Breast epithelium (tissue), 3 donors: Measurements from ENCODE around the gene STARD9.

ENCODE experiments used
- POLR2A ChIP-seq: fragments of 450-650 bp; IDR thresholded peaks from one replicate; pipeline ENCODE4 v1.6.1; 2016; ENCODE audit warnings: antibody characterized with exemption, mild to moderate bottlenecking, moderate library complexity
- POLR2AphosphoS5 ChIP-seq, 3 donors: sonication (generic); formaldehyde crosslinking; IDR thresholded peaks; one replicate each; pipeline ENCODE4 v1.6.1; 2017; ENCODE audit warnings: antibody characterized with exemption in 3 of 3
- TF ChIP-seq, protein P1 (sequence below), 3 donors: fragments of 450-650 bp; IDR thresholded peaks; one replicate each; pipeline ENCODE4 v1.5.1; 2016 to 2017; ENCODE audit warnings: antibody characterized with exemption in 3 of 3, mild to moderate bottlenecking in 3 of 3, moderate library complexity in 3 of 3

DNA sequence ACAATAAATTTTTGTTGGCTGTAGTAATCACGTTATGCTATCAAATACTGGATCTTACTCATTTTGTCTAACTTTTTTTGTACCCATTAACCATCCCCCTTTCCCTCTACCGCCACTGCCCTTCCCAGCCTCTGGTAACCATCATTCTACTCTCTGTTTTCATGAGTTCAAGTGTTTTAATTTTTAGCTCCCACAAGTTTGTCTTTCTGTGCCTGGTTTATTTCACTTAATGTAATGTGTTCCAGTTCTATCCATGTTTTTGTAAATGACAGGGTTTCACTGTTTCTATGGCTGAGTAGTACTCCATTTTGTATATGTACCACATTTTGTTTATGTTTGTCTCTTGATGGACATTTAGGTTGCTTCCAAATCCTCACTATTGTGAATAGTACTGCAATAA lies 52.1 kb downstream of the STARD9 start:
- TF ChIP-seq, protein P1, sequence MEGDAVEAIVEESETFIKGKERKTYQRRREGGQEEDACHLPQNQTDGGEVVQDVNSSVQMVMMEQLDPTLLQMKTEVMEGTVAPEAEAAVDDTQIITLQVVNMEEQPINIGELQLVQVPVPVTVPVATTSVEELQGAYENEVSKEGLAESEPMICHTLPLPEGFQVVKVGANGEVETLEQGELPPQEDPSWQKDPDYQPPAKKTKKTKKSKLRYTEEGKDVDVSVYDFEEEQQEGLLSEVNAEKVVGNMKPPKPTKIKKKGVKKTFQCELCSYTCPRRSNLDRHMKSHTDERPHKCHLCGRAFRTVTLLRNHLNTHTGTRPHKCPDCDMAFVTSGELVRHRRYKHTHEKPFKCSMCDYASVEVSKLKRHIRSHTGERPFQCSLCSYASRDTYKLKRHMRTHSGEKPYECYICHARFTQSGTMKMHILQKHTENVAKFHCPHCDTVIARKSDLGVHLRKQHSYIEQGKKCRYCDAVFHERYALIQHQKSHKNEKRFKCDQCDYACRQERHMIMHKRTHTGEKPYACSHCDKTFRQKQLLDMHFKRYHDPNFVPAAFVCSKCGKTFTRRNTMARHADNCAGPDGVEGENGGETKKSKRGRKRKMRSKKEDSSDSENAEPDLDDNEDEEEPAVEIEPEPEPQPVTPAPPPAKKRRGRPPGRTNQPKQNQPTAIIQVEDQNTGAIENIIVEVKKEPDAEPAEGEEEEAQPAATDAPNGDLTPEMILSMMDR (IDR thresholded peaks at IDR 0.05), result no peak
- TF ChIP-seq POLR2A (no peak), POLR2AphosphoS5 (IDR thresholded peaks at IDR 0.05) (no peak)
